HL-60 (cell line): ENCODE measurements around the gene BMP15.

ENCODE experiments used
- GABPA ChIP-seq: IDR thresholded peaks from 2 replicates; pipeline ENCODE4 v1.6.1; 2012; ENCODE audit warnings: low read depth
- POLR2AphosphoS5 ChIP-seq: IDR thresholded peaks from 2 replicates; pipeline ENCODE4 v1.6.1; 2012; ENCODE audit warnings: low read depth
- TF ChIP-seq, protein P1 (sequence below): IDR thresholded peaks from one replicate; pipeline ENCODE4 v1.5.1; 2011; ENCODE audit warnings: low read length, control low read depth, inconsistent platforms; ENCODE audit not compliant: insufficient read depth
- TF ChIP-seq, protein P2 (sequence below): IDR thresholded peaks from 2 replicates; pipeline ENCODE4 v1.6.1; 2012; ENCODE audit warnings: low read depth; ENCODE audit not compliant: insufficient replicate concordance

DNA sequence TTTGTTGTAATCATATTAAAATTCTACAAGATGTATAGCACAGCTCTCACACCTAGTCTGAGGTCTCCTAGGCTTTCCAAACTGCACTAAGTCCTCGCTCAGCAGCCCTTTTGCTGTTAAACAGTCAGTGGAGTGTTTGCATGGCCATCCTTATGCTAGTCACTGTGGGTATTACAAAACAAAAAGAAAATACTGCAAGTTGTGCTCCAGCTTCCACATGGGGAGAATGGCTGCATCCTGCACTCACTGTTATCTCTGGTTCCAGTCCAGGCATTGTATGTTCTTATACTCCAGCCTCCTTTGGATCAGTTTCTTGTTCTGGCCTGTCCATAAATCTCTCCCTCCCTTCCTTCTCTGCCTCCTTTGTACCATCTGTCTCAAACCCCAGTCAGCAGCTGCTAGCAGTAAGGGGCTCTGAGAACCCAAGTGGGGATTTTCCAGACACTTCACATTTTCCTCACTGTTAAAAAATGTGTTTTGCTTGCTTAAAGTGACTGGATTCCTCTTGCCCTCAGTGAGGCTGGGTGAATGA, 38.5 kb upstream of the BMP15 start:
- TF ChIP-seq, protein P1, sequence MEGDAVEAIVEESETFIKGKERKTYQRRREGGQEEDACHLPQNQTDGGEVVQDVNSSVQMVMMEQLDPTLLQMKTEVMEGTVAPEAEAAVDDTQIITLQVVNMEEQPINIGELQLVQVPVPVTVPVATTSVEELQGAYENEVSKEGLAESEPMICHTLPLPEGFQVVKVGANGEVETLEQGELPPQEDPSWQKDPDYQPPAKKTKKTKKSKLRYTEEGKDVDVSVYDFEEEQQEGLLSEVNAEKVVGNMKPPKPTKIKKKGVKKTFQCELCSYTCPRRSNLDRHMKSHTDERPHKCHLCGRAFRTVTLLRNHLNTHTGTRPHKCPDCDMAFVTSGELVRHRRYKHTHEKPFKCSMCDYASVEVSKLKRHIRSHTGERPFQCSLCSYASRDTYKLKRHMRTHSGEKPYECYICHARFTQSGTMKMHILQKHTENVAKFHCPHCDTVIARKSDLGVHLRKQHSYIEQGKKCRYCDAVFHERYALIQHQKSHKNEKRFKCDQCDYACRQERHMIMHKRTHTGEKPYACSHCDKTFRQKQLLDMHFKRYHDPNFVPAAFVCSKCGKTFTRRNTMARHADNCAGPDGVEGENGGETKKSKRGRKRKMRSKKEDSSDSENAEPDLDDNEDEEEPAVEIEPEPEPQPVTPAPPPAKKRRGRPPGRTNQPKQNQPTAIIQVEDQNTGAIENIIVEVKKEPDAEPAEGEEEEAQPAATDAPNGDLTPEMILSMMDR: no peak
- TF ChIP-seq POLR2AphosphoS5 (no peak), GABPA (no peak)
- TF ChIP-seq, protein P2, sequence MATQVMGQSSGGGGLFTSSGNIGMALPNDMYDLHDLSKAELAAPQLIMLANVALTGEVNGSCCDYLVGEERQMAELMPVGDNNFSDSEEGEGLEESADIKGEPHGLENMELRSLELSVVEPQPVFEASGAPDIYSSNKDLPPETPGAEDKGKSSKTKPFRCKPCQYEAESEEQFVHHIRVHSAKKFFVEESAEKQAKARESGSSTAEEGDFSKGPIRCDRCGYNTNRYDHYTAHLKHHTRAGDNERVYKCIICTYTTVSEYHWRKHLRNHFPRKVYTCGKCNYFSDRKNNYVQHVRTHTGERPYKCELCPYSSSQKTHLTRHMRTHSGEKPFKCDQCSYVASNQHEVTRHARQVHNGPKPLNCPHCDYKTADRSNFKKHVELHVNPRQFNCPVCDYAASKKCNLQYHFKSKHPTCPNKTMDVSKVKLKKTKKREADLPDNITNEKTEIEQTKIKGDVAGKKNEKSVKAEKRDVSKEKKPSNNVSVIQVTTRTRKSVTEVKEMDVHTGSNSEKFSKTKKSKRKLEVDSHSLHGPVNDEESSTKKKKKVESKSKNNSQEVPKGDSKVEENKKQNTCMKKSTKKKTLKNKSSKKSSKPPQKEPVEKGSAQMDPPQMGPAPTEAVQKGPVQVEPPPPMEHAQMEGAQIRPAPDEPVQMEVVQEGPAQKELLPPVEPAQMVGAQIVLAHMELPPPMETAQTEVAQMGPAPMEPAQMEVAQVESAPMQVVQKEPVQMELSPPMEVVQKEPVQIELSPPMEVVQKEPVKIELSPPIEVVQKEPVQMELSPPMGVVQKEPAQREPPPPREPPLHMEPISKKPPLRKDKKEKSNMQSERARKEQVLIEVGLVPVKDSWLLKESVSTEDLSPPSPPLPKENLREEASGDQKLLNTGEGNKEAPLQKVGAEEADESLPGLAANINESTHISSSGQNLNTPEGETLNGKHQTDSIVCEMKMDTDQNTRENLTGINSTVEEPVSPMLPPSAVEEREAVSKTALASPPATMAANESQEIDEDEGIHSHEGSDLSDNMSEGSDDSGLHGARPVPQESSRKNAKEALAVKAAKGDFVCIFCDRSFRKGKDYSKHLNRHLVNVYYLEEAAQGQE: no peak
